ENCODE data around the gene C1QTNF8. TPM values are rescaled to one million over a fixed set of nuclear protein-coding genes. Genes with fewer than 3 reads are reported as not detected.

The C1QTNF8 gene
- total RNA-seq, 4 donors from 2014 or later, result not detected

DNA sequence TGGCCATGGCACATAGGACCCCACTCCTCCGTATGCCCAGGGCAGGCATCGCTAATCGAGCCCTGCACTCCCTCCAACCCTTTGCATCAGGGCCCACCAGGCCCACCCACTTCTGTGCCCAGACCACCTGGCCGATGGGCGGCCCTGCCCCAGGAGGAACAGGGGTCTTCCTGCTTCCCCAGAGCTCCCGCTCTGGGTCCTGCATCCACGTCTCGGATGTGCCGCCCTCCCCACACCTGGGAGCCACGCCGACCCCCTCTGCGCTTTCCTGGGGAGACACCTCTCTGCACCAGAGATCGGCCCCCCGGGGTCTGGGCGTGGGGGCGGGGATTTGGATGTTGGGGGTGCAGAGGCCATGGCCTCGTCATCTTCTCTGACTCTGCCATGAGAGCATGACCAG, 44.6 kb downstream of the C1QTNF8 start:
- WGBS, 2 donors, result 90 to 96% methylated on average over 14 to 15 of the region's 17 CpGs
- Histone ChIP-seq H3K4me1 (peaks cover 0 to 38% (median 12%) of the 10 kb centered on the region in 4 donors), H3K36me3 (no peaks in the 10 kb centered on the region), H3K4me3 (no peak overlapping the region), H3K27me3 (peaks cover 0 to 26% of the 10 kb centered on the region in 2 donors), H3K27ac (no peak overlapping the region), H3K9me3 (peaks cover 0 to 7% (median 0%) of the 10 kb centered on the region in 4 donors)
- TF ChIP-seq EP300 (IDR thresholded peaks at IDR 0.05), result no peak
- TF ChIP-seq, protein P1, sequence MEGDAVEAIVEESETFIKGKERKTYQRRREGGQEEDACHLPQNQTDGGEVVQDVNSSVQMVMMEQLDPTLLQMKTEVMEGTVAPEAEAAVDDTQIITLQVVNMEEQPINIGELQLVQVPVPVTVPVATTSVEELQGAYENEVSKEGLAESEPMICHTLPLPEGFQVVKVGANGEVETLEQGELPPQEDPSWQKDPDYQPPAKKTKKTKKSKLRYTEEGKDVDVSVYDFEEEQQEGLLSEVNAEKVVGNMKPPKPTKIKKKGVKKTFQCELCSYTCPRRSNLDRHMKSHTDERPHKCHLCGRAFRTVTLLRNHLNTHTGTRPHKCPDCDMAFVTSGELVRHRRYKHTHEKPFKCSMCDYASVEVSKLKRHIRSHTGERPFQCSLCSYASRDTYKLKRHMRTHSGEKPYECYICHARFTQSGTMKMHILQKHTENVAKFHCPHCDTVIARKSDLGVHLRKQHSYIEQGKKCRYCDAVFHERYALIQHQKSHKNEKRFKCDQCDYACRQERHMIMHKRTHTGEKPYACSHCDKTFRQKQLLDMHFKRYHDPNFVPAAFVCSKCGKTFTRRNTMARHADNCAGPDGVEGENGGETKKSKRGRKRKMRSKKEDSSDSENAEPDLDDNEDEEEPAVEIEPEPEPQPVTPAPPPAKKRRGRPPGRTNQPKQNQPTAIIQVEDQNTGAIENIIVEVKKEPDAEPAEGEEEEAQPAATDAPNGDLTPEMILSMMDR (IDR thresholded peaks at IDR 0.05), result no peak
- no peak for TF ChIP-seq POLR2A (IDR thresholded peaks at IDR 0.05)
- no peak for DNase-seq (ENCODE audit: low spot score in 2 of 2)

- TF ChIP-seq POLR2A (IDR thresholded peaks at IDR 0.05) (no peak), EP300 (IDR thresholded peaks at IDR 0.05) (no peak)
- TF ChIP-seq, protein P1 (IDR thresholded peaks at IDR 0.05), result no peak
- Histone ChIP-seq H3K36me3 (no peaks in the 10 kb centered on the region), H3K4me1 (peaks cover 0 to 44% (median 17%) of the 10 kb centered on the region in 4 donors), H3K4me3 (no peak overlapping the region), H3K27ac (no peak overlapping the region), H3K9me3 (peaks cover 0 to 2% (median 0%) of the 10 kb centered on the region in 4 donors), H3K27me3 (peaks cover 0 to 31% of the 10 kb centered on the region in 2 donors)
- WGBS, 2 donors, result 82 to 83% methylated on average over 15 of the region's 15 CpGs
- no peak for DNase-seq (ENCODE audit: low spot score in 2 of 2)
Measured at GRCh38 chr16:1050921-1051320, 45.1 kb downstream of the C1QTNF8 start.

GRCh38 chr16:1050516-1050915, 45.5 kb downstream of the C1QTNF8 start:
- 75 to 76% methylated on average over 30 of the region's 30 CpGs for WGBS, 2 donors
- TF ChIP-seq, protein P1 (IDR thresholded peaks at IDR 0.05), result no peak
- TF ChIP-seq POLR2A (IDR thresholded peaks at IDR 0.05) (no peak), EP300 (IDR thresholded peaks at IDR 0.05) (no peak)
- no peak for DNase-seq (ENCODE audit: low spot score in 2 of 2)
- H3K36me3 ChIP-seq, result no peaks in the 10 kb centered on the region
- no peak overlapping the region for H3K4me3 ChIP-seq
- H3K4me1 ChIP-seq, result peaks cover 0 to 48% (median 17%) of the 10 kb centered on the region in 4 donors
- H3K27ac ChIP-seq, result no peak overlapping the region
- no peaks in the 10 kb centered on the region for H3K9me3 ChIP-seq
- peaks cover 0 to 35% of the 10 kb centered on the region in 2 donors for H3K27me3 ChIP-seq

DNA sequence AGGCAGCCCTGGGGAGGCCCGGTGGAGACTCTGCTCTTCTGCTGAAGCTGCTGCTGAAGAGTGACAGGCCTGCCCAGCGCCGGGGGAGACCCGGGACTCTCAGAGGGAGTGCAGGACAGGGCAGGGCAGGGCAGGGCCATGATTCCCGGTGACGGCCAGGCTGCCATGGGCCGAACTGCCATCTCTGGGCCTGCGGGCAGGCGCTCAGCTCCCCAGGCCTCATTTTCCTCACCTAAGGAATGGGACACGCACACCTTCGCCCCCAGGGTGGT, 46.1 kb downstream of the C1QTNF8 start:
- peaks cover 0 to 41% of the 10 kb centered on the region in 2 donors for H3K27me3 ChIP-seq
- 89 to 94% methylated on average over 11 of the region's 11 CpGs for WGBS, 2 donors

More for the DNA sequence above, 46.1 kb downstream of the C1QTNF8 start:
- Histone ChIP-seq H3K36me3 (no peaks in the 10 kb centered on the region), H3K4me1 (peaks cover 0 to 50% (median 18%) of the 10 kb centered on the region in 4 donors), H3K9me3 (no peaks in the 10 kb centered on the region), H3K4me3 (no peak overlapping the region), H3K27ac (peak overlapping the region in 1 of 4 donors; percentile 80)
- TF ChIP-seq, protein P1 (IDR thresholded peaks at IDR 0.05), result no peak
- TF ChIP-seq POLR2A (IDR thresholded peaks at IDR 0.05) (no peak), EP300 (IDR thresholded peaks at IDR 0.05) (no peak)
- DNase-seq (ENCODE audit: low spot score in 2 of 2), result no peak
